ENCODE measurements around the gene SBK2. TPM values are rescaled to one million over a fixed set of nuclear protein-coding genes. Genes with fewer than 3 reads are reported as not detected.
"Not testable (repeated sequence)": the region's sequence is repeated elsewhere in the genome, so short reads cannot be mapped to it uniquely, and the experiment has no call there.

Gene SBK2
- polyA plus RNA-seq, 1 of the 3 experiments (the other 2 are of a cell fraction): 0.20 TPM

DNA sequence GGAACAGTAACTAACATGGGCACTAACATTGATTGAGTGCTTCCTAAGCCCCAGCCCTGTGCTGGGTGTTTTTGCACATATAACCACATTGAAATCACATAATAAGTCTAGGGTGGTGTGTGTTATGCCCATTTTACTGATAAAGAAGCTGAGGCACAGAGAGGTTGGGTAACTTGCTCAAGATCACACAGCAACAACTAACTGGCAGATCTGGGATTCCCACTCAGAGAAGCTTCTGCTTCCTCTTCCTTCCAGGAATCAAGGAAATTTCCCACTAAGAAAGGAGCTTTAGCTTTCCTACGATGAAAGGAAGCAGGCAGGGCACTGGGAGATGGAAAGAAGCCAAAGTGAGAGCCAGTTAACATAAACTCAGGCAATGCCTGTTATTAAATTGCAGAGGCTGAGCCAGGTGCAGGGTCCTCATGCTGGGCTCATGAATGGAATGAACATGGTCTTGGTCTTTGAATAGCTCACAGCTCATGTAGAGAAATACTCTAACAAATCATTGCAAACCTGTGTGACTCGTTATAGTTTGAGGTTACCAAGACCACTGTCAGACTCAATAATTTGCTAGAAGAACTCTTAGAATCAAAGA is 38.6 kb downstream of the SBK2 start:
- no peaks in the 10 kb centered on the region for H3K79me2 ChIP-seq (ENCODE audit: insufficient read depth)
- H3K36me3 ChIP-seq (replicated peaks in 1 of 2; ENCODE audit: control insufficient read depth in 1 of 2, insufficient read depth in 2 of 2, low read length in 1 of 2): no peaks in the 10 kb centered on the region
- H3K4me1 ChIP-seq (ENCODE audit: control insufficient read depth in 1 of 2, insufficient read depth in 2 of 2, low read depth in 1 of 2, low read length in 1 of 2): peaks cover 0 to 5% of the 10 kb centered on the region in 2 experiments; a peak in 1 of 4 replicates
- TF ChIP-seq FOXM1 (IDR thresholded peaks at IDR 0.05; ENCODE audit: low read depth): no peak
- no peak for TF ChIP-seq FOSL2 (IDR thresholded peaks at IDR 0.05; ENCODE audit: borderline replicate concordance, low read depth)
- TF ChIP-seq GATA2 (CRISPR knock-in tag; IDR thresholded peaks at IDR 0.05): no peak
- TF ChIP-seq EP300 (IDR thresholded peaks at IDR 0.05; ENCODE audit: borderline replicate concordance in 1 of 2, low read depth in 1 of 2, low read length in 1 of 2): no peak
- TF ChIP-seq USF2 (IDR thresholded peaks at IDR 0.05; ENCODE audit: borderline replicate concordance, low read depth, low read length): no peak
- DNase-seq: no peak
- no peak overlapping the region for H3K27ac ChIP-seq (ENCODE audit: low read depth in 2 of 2, low read length in 1 of 2)
- H3K9me3 ChIP-seq: no peaks in the 10 kb centered on the region
- H3K27me3 ChIP-seq (ENCODE audit: insufficient read depth): no peaks in the 10 kb centered on the region
- no peak overlapping the region for H3K4me2 ChIP-seq
- H3F3A ChIP-seq (replicated peaks; ENCODE audit: insufficient read depth): peaks cover 9% of the 10 kb centered on the region
- H3K4me3 ChIP-seq (ENCODE audit: low read depth in 2 of 2, low read length in 1 of 2): no peak overlapping the region
- H2AFZ ChIP-seq (ENCODE audit: low read depth): no peak overlapping the region
- ChIA-PET CTCF (interaction anchor here (1.0 to 1.3 kb wide), 4 partner anchors 11 to 197 kb away, joined by 3 to 10 read pairs (median 3); no protein-coding TSS in a partner anchor), POLR2A (interaction anchor here (0.9 kb wide), 1 partner anchor 15 kb away, joined by 4 read pairs; no protein-coding TSS in a partner anchor)
- H4K20me1 ChIP-seq (ENCODE audit: insufficient read depth): no peaks in the 10 kb centered on the region
- no peaks in the 10 kb centered on the region for H3K9me2 ChIP-seq
- 79% methylated on average over 2 of the region's 2 CpGs for WGBS (ENCODE audit: low lambda C conversion rate)
- no peak overlapping the region for H3K9ac ChIP-seq

DNA sequence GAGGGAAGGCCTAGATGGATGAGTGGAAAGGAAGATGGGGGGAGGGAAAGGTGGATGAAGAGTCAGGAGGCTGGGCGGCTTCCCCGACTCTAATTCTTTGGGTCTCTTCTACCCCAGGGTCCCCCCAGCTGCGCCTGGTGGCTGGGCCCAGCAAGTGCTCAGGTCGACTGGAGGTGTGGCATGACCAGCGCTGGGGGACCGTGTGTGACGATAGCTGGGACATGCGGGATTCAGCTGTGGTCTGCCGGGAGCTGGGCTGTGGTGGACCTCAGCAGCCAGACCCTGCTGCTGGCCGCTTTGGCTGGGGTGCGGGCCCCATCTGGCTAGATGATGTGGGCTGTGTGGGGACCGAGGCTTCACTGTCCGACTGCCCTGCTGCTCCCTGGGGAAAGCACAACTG is 39.2 kb downstream of the SBK2 start:
- no peaks in the 10 kb centered on the region for H3K79me2 ChIP-seq (ENCODE audit: insufficient read depth)
- TF ChIP-seq TCF12 (IDR thresholded peaks at IDR 0.05) (no peak), FOXJ3 (CRISPR knock-in tag; IDR thresholded peaks at IDR 0.05) (no peak), MXI1 (IDR thresholded peaks at IDR 0.05; ENCODE audit: low read depth, low read length) (no peak), MEF2A (IDR thresholded peaks at IDR 0.05; ENCODE audit: borderline replicate concordance, low read depth) (no peak), TEAD4 (IDR thresholded peaks at IDR 0.05; ENCODE audit: borderline replicate concordance, insufficient read depth) (no peak)
- TF ChIP-seq, protein P1, sequence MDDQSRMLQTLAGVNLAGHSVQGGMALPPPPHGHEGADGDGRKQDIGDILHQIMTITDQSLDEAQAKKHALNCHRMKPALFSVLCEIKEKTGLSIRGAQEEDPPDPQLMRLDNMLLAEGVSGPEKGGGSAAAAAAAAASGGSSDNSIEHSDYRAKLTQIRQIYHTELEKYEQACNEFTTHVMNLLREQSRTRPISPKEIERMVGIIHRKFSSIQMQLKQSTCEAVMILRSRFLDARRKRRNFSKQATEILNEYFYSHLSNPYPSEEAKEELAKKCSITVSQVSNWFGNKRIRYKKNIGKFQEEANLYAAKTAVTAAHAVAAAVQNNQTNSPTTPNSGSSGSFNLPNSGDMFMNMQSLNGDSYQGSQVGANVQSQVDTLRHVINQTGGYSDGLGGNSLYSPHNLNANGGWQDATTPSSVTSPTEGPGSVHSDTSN (IDR thresholded peaks at IDR 0.05): no peak
- ChIA-PET CTCF (interaction anchor here (1.2 to 1.3 kb wide), 3 partner anchors 11 to 31 kb away, joined by 3 to 10 read pairs (median 6); partner anchors contain the start of gene NAT14), POLR2A (no interaction called here)
- no peak overlapping the region for H3K27ac ChIP-seq (ENCODE audit: low read depth in 2 of 2, low read length in 1 of 2)
- no peaks in the 10 kb centered on the region for H4K20me1 ChIP-seq (ENCODE audit: insufficient read depth)
- no peaks in the 10 kb centered on the region for H3K9me3 ChIP-seq
- no peak for DNase-seq
- no peak overlapping the region for H3K4me3 ChIP-seq (ENCODE audit: low read depth in 2 of 2, low read length in 1 of 2)
- peaks cover 9% of the 10 kb centered on the region for H3F3A ChIP-seq (replicated peaks; ENCODE audit: insufficient read depth)
- H3K9me2 ChIP-seq: no peaks in the 10 kb centered on the region
- no peak overlapping the region for H3K9ac ChIP-seq
- no peak overlapping the region for H3K4me2 ChIP-seq
- H3K36me3 ChIP-seq (replicated peaks in 1 of 2; ENCODE audit: control insufficient read depth in 1 of 2, insufficient read depth in 2 of 2, low read length in 1 of 2): no peaks in the 10 kb centered on the region
- peaks cover 0 to 11% of the 10 kb centered on the region in 2 experiments; a peak in 1 of 4 replicates for H3K4me1 ChIP-seq (ENCODE audit: control insufficient read depth in 1 of 2, insufficient read depth in 2 of 2, low read depth in 1 of 2, low read length in 1 of 2)
- no peaks in the 10 kb centered on the region for H3K27me3 ChIP-seq (ENCODE audit: insufficient read depth)
- 85% methylated on average over 2 of the region's 13 CpGs for WGBS (ENCODE audit: low lambda C conversion rate)
- H2AFZ ChIP-seq (ENCODE audit: low read depth): no peak overlapping the region

- H3K27me3 ChIP-seq (ENCODE audit: insufficient read depth); H3K4me2 ChIP-seq; DNase-seq; H3K36me3 ChIP-seq (replicated peaks in 1 of 2; ENCODE audit: control insufficient read depth in 1 of 2, insufficient read depth in 2 of 2, low read length in 1 of 2); POLR2A ChIA-PET; H4K20me1 ChIP-seq (ENCODE audit: insufficient read depth); H3F3A ChIP-seq (replicated peaks; ENCODE audit: insufficient read depth); H2AFZ ChIP-seq (ENCODE audit: low read depth); H3K9me2 ChIP-seq; H3K27ac ChIP-seq (ENCODE audit: low read depth in 2 of 2, low read length in 1 of 2); H3K9ac ChIP-seq; H3K9me3 ChIP-seq; H3K79me2 ChIP-seq (ENCODE audit: insufficient read depth); H3K4me3 ChIP-seq (ENCODE audit: low read depth in 2 of 2, low read length in 1 of 2): not testable (repeated sequence)
- H3K4me1 ChIP-seq (ENCODE audit: control insufficient read depth in 1 of 2, insufficient read depth in 2 of 2, low read depth in 1 of 2, low read length in 1 of 2): peaks cover 0 to 19% of the 10 kb centered on the region in 2 experiments; a peak in 1 of 4 replicates
- CTCF ChIA-PET: interaction anchor here (0.7 to 6.3 kb wide), 3 partner anchors 12 to 154 kb away, joined by 3 to 31 read pairs (median 6); partner anchors contain the start of gene NAT14
- WGBS (ENCODE audit: low lambda C conversion rate): 94% methylated on average over 8 of the region's 10 CpGs
Observed at GRCh38 chr19:55496820-55497219, 40.1 kb downstream of the SBK2 start.
